HG03520 (cell line): ENCODE measurements around the gene SEMA5B.

ENCODE experiments used
- ATAC-seq: cut with Tn5 transposase; IDR thresholded peaks from one replicate; pipeline ENCODE4 v1.9.1; 2021; ENCODE audit warnings: mild to moderate bottlenecking, moderate library complexity; ENCODE audit not compliant: unreplicated experiment

Gene SEMA5B

GRCh38 chr3:122952520-122952919 is 75.0 kb downstream of the SEMA5B start:
- no peak for ATAC-seq

DNA sequence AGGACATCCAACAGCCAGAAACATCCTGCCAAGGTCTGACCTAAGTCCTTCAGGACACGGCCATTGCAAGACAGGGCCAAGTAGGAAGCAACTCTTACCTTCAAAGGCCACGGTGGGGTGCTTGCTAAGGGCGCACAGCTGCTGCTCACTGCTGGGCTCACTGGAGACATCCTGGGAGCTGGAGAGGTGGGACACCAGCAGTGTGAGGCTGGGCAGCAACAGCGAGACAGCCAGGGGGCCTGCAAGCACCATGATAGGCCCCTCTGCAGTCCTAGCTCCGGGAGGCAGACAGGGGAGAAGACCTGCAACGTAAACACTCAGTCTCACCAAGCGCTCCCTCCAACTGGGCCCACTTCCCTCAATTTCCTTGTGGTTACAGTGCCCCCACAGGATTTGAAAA is 79.2 kb downstream of the SEMA5B start:
- no peak for ATAC-seq

DNA sequence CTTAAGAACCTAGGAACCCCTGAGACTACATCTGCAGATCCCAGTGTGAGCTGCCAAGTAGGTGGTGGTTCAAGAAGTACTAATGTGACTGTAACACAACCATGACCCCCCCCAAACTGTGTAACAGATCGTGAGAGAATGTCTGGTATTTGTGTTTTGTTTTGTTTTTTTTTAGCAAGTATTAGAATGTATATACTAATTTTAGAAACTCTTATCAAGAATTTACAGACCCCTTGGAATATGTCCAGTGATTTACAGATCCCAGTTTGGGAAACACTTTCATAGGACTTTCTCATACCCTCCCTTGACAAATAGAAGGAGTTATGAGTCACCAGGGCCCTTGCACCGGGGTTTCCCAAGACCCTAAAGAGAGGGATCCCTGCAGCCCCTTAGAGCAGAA is 79.8 kb downstream of the SEMA5B start:
- ATAC-seq, result no peak

DNA sequence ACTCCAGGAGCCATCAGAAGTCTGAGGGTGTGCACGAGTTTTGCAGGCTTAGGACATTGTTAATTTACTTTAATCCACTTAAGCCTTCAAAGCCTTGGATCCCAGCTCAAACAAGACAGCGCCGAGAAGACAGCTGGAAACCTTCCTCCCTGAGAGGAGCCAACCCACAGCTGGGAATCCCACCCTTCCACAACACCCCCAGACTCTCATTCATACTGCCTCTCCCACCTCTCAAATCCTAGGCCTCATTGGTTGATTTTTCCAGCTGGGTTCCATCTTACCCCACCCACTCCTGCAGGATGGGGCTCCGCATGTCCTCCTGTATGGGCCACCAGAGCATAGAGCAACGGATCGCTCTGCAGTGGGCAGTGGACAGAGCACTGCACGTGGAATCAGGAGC is 80.4 kb downstream of the SEMA5B start:
- ATAC-seq, result no peak

DNA sequence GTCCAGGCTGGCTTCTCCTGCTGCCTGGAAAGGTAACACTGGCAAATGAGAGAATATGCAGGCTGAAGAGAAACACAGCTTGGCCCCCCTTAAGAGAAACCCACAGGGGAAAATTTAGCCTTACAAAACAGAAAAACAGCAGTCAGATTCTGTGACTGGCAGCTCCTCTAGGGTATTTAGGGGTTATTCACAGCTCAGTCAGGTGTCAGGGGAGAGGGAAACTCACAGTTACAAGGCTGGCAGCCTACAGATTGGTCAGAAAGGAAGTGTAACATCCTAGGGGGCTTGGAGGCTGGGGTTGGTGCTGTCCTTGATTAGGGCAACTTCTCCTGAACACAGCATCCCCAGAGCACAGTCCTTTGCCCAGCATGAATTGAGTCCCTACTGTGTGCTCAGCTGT is 81.4 kb downstream of the SEMA5B start:
- no peak for ATAC-seq

DNA sequence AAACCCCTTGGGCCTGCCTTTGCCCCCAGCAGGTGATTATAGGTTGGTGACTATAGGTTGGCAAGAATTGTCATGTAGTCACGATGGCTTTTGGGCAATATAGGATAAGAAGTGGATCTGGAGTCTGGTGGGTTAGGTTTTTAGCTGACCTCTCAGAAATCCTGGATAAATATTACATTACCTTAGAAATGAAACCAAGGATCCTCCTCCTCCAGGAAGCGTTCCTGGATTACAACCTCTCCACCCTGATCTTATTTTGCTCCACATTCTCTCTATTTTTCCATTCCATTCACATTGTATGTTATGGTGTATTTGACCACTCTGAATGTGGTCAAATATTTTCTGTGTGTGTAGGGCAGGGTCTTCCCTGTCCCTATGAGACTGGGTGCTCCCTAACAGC is 82.3 kb downstream of the SEMA5B start:
- no peak for ATAC-seq

DNA sequence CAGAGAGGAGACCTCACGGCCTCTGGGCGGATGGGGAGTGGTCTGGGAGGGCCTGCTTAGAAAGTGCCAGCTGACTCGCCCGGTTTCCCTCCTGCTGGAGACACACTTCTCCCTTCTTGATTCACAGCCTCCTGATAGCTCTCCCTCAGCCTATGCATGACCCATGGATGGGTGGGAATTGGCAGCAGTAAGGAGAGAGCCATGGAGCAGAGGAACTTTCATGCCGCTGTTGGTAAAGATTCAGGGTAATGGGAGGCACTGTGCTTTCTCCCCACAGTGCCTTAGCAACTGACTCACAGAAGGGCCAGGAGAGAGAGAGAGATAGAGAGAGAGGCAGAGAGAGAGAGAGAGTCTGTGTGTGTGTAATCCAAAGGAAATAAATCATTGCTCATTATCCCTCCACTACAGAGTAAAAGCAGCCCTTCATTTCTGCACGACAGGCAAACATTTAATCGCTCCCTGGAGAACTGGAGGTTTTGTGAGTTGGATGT is 82.8 kb downstream of the SEMA5B start:
- ATAC-seq, result no peak

GRCh38 chr3:122943828-122944190 is 83.8 kb downstream of the SEMA5B start:
- ATAC-seq, result no peak

DNA sequence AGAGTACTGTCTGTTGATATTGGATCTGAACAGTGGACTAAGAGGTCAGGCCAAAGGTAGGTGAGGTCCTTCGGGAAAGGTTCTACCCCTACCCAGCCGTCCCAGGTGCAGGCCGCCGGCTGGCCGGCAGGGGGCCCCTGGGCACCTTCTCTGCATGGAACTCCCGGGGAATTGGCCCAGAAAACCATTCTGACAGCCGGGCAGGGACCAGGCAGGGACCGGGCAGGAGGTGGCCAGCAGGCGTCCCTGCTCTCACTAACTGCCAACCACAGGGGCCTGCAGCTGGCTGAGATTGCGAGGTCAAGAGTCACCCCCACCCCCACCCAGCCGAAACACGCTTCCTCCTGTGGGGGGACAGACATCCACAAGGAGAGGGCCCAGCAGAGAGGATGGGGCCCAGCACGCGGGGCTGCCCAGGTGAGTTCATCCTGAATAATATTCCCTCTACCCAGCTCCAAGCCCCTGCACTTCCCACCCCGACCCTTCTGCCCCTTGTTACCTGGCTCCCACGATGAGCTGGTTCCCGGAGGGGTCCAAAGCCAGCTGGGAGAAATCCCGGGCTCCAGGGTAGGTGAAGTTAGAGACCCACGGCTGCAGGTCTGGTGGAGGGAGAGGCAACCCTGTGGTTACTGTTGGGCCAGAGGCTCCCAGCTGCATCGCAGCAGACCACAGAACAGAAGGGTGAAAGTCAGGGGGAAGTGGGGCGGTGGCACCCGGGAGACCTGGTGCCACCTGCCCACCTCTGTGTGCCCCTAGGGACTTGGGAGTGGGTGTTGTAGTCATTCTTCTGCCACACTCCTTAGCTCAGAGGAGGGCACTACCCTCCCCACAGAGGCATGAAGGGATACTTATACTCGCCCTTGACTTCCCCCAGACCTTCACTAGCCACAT is 84.4 kb downstream of the SEMA5B start:
- no peak for ATAC-seq

GRCh38 chr3:122942239-122942638 is 85.3 kb downstream of the SEMA5B start:
- no peak for ATAC-seq

DNA sequence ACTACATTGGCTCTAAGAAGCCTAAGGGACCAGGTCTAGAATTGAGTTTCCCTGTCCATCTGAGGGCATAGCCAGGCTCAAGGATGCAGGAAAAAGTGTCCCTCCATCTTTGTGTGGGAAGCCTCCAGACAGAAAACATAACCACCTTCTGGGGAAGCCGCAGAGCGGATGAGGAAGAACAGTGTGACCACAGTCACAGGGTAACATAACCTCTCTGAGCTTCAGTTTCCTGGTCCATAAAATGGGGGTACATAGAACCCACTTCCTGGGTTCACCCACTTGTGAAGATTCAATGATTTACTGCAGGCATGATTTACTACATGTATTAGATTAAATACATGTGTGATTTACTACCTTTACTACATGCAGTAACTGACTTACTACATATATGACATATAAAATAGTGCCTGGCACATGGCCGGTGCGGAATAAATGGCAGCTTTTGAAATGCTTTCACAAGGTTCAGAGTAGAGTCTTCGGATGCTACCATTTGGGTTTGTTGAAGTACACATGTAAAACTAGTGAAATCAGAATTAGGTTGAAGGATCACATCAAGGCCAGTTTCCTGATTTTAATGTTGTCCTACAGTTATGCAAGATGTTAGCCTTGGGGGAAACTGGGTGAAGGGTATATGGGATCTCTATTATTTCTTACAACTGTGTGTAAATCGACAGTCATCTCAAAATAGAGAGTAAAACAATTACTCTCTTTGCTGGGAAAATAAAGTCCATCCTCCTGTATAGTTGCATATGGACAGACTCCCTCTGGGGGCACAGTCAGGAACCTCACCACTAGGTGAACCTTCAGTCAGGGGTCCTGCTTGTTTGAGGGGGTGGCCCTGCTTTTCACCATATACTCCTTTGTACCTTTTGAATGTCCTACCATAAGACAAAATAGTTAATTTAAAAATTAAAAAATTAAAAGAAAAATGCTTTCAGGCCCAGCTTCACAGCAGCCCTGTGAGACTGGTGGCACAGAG is 86.0 kb downstream of the SEMA5B start:
- ATAC-seq, result no peak

DNA sequence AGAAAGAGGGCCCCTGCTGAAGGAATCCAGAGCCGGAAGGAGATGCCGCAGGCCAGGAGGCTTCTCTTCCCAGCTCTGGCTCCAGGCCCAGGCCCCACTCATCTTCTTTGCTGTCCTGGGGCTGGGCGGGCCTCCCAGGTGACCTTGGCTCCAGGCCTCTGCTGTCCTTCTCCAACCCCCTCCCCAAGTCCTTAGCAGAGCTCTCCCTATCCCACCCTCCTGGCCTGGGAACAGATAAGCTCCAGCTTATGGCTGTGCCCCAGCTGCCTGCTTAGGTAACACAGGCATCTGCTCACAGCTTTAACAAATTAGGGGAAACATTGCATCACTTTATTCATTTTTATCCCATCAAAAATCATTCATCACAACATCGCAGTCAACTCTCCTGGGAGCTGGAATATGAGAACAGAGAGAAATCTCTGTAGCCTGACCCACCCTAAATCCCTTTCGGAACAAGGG is 86.9 kb downstream of the SEMA5B start:
- ATAC-seq, result no peak

DNA sequence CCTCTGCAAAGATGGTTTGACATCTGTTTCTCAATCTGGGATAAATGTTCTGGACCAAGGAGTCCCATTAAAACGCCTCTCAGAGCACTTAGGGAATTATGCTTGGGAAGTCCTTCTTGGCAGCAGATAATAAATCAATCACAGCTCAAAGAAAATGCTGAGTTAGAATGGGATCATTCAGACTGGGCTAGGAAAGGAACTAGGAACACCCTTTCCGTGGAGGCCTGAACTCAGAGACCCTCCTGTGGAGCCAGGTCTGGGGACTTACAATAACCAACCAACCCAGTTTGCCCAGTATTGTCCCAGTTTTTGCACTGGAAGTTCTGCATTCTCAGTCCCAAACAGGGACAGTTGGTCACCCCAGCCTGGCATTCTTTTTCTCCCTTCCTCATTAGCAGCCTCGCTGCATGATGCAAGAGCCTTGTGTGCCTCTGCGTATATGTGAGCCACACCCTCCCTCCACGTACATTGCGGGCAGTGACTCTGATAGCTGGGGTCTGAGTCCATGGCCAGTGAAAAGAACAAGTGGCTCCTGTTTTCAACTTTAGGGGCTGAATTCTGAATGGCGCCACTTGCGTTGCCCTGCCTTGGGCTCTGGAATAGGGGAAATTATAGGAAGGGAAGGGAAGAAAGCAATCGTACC is 88.7 kb downstream of the SEMA5B start:
- no peak for ATAC-seq

GRCh38 chr3:122937745-122938144 is 89.8 kb downstream of the SEMA5B start:
- no peak for ATAC-seq

- no peak for ATAC-seq
These were observed 90.6 kb downstream of the SEMA5B start for GRCh38 chr3:122936986-122937385.

- no peak for ATAC-seq
These were observed 91.2 kb downstream of the SEMA5B start for GRCh38 chr3:122936335-122936734.

- no peak for ATAC-seq
These were observed 93.3 kb downstream of the SEMA5B start for GRCh38 chr3:122934251-122934650.

GRCh38 chr3:122932251-122932967 is 95.2 kb downstream of the SEMA5B start:
- no peak for ATAC-seq

DNA sequence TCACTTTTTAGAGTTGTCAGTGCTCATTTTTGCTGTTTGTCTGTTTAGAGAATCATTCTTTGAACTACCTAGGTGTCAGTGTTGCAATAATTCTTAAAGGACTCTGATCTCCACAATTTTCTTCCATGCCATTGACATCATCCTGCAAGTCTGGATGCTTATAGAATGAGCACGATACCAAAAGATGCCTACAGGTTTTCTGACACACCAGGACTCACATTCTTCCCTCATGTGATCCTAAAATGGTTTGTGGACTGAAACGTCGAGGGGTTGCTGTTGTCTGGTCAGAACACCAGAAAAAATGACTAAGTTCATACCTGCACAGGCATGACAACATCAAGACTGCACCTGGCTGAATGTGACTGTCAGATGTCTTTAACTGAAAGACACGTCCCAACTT is 95.9 kb downstream of the SEMA5B start:
- no peak for ATAC-seq
